Esophagus muscularis mucosa (tissue), 3 donors: ENCODE results near the gene ACAA1.

Experiments used
- POLR2A ChIP-seq: fragments of 450-650 bp; IDR thresholded peaks from one replicate; pipeline ENCODE4 v1.6.1; 2017; ENCODE audit warnings: antibody characterized with exemption, moderate library complexity, mild to moderate bottlenecking, low read depth
- TF ChIP-seq, protein P1 (sequence below), 3 experiments: fragments of 200-600 bp in 2 of 3; fragments of 450-650 bp in 1 of 3; sonication (generic) in 2 of 3; IDR thresholded peaks; one replicate each; pipeline ENCODE4 v1.5.1; 2017 to 2019; ENCODE audit warnings: antibody characterized with exemption in 3 of 3, mild to moderate bottlenecking in 2 of 3, moderate library complexity in 1 of 3

DNA sequence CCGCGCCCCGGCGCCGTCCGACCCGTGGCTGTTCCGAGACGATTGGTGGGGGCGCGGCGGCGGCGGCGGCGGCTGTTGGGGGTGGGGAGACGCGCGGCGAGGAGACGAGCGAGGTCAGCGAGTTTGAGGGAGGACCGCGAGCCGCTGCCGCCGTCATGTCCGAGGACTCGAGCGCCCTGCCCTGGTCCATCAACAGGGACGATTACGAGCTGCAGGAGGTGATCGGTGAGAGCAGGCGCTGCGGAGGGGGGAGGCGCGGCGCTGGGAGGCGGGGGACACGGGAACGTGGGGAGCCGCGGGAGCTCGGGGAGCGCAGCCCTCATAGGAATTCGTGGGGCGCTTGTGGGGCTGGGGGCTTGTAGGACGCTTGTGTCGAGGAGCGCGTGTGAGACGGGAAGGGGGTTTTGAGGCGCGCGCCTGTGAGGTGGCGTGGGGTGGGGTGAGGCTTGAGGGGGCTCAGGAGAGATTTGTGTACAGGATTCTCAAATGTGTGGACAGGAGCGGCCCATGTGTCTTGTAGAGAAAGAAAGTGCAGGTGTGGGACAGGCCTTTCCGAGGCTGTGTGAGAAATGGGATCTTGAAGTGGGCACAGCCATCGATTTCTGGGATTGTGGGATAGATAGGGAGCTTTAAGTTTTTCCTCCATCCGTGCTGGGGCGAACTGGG is 28.9 kb upstream of the ACAA1 start:
- TF ChIP-seq, protein P1, sequence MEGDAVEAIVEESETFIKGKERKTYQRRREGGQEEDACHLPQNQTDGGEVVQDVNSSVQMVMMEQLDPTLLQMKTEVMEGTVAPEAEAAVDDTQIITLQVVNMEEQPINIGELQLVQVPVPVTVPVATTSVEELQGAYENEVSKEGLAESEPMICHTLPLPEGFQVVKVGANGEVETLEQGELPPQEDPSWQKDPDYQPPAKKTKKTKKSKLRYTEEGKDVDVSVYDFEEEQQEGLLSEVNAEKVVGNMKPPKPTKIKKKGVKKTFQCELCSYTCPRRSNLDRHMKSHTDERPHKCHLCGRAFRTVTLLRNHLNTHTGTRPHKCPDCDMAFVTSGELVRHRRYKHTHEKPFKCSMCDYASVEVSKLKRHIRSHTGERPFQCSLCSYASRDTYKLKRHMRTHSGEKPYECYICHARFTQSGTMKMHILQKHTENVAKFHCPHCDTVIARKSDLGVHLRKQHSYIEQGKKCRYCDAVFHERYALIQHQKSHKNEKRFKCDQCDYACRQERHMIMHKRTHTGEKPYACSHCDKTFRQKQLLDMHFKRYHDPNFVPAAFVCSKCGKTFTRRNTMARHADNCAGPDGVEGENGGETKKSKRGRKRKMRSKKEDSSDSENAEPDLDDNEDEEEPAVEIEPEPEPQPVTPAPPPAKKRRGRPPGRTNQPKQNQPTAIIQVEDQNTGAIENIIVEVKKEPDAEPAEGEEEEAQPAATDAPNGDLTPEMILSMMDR (IDR thresholded peaks at IDR 0.05), result no peak
- peak; percentile 0 for TF ChIP-seq POLR2A
